Activated CD4-positive, alpha-beta T cell treated with anti-CD3 and anti-CD28 coated beads, Interleukin-2, Interleukin-4, amounts not matched to agents 100 ng/mL and 50 ng/mL, durations not matched to agents 16 hours and 8 hours (primary cell): ENCODE results near the gene DCUN1D1.

ENCODE experiments used
- DNase-seq: peaks from one replicate; pipeline ENCODE4 v3.0.0-alpha.2; 2020; ENCODE audit warnings: low spot score

The DCUN1D1 gene

GRCh38 chr3:182892226-182892625 lies 88.1 kb downstream of the DCUN1D1 start:
- no peak for DNase-seq

- no peak for DNase-seq
These were observed 89.0 kb downstream of the DCUN1D1 start for GRCh38 chr3:182891364-182891763.

- DNase-seq = no peak
These were observed 90.2 kb downstream of the DCUN1D1 start for GRCh38 chr3:182889948-182890629.
